ENCODE data around the gene BCR.

DNA sequence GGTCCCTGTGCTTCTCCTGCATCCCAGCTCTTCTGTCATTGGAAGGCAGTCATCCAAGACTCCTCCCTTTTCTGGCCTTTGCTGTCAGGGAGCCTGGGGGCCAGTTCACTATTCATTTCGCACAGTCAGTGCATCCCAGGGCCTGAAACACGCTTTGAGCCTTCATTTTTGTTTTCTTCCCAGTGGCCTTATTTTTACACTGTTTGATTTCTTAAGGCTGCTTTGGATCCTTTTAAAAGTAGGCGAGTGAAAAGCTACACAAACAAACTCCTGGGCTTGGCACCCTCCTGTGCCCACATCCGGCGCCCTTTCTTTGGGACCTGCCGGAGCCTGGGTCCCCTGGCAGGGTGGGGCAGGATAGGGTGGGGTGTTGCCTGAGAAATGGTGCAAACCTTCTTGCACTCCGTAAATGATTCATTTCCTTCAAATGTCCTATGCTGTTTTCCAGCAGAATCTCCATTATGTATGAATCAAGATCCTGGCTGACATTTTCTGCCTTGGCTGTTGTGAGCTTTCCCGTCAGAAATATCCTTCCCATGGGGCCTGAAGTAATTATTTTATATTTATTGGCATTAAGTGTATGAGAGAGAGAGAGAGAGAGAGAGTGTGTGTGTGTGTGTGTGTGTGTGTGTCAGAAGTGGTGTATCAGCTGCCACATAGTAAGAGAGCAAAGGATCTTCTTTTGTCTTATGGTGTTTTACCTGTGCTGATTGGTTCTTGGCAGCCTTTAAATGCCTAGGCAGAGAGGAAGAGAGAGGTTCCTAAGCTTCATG is 45.6 kb downstream of the BCR start:
- TF ChIP-seq, protein P1, sequence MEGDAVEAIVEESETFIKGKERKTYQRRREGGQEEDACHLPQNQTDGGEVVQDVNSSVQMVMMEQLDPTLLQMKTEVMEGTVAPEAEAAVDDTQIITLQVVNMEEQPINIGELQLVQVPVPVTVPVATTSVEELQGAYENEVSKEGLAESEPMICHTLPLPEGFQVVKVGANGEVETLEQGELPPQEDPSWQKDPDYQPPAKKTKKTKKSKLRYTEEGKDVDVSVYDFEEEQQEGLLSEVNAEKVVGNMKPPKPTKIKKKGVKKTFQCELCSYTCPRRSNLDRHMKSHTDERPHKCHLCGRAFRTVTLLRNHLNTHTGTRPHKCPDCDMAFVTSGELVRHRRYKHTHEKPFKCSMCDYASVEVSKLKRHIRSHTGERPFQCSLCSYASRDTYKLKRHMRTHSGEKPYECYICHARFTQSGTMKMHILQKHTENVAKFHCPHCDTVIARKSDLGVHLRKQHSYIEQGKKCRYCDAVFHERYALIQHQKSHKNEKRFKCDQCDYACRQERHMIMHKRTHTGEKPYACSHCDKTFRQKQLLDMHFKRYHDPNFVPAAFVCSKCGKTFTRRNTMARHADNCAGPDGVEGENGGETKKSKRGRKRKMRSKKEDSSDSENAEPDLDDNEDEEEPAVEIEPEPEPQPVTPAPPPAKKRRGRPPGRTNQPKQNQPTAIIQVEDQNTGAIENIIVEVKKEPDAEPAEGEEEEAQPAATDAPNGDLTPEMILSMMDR (IDR thresholded peaks at IDR 0.05) = no peak
- TF ChIP-seq POLR2A (IDR thresholded peaks at IDR 0.05) = no peak
